Measurements from ENCODE around the gene SMYD5. TPM values are rescaled to one million over a fixed set of nuclear protein-coding genes. Genes with fewer than 3 reads are reported as not detected.

SMYD5 gene
- total and polyA plus RNA-seq, 2 experiments from 2014 or later, result 15.0 to 20.1 TPM

DNA sequence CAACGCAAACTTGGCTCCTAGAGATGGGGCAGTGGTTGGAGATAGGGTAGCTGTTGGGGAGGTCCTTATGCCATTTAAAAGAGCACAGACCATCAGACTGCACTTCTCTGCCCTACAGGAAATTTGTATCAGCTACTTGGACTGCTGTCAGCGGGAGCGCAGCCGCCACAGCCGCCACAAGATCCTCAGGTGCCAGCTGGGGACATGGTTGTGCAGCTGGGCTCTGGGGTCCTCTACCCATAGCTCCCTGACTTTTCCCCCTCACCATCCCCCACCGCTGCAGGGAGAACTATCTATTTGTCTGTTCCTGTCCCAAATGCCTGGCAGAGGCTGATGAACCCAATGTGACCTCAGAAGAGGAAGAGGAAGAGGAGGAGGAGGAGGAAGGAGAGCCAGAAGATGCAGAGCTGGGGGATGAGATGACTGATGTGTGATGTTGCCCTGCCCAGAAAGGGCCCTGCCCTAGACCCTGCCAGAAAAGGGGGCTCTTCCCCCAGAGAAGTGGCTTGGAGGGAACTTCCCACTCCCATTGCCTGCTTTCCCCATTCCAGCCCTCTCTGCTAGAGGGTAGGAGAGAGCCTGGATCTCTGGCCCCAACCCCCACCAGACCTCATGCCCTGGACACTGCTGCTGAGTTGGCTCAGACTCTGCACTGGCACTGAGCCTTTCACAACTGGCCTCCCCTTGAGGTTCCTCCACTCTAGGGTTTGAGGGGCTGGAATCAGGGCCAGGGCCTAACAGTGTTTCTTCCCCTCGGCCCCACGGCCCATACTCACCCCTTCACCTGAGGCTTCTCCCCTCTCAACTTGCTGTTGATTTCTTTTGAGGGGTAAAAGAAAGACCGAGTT lies 11.7 kb downstream of the SMYD5 start:
- in situ Hi-C loops (cut with MboI), result no loop called here
- Histone ChIP-seq H3K4me2 (ENCODE audit: unreplicated experiment) (no peak overlapping the region), H3K27me3 (replicated peaks; ENCODE audit: insufficient read depth) (no peaks in the 10 kb centered on the region), H3K9me3 (ENCODE audit: low read depth) (no peaks in the 10 kb centered on the region), H2AFZ (no peak overlapping the region), H3K4me3 (no peak overlapping the region), H3F3A (ENCODE audit: insufficient read depth) (no peaks in the 10 kb centered on the region), H3K27ac (no peak overlapping the region), H3K36me3 (ENCODE audit: low read depth) (no peaks in the 10 kb centered on the region; the same call in 1 of the 2 replicates), H3K4me1 (ENCODE audit: insufficient read depth) (no peaks in the 10 kb centered on the region), H3K9ac (no peak overlapping the region), H3K9me2 (ENCODE audit: insufficient read depth) (no peaks in the 10 kb centered on the region), H4K20me1 (ENCODE audit: insufficient read depth) (no peaks in the 10 kb centered on the region), H3K79me2 (ENCODE audit: insufficient read depth) (no peaks in the 10 kb centered on the region)
- DNase-seq, result no peak
- no peak for TF ChIP-seq EZH2phosphoT487 (IDR thresholded peaks at IDR 0.05; ENCODE audit: insufficient read depth, low read depth)
- no peak for TF ChIP-seq EZH2 (IDR thresholded peaks at IDR 0.05; ENCODE audit: insufficient read depth, poor library complexity, severe bottlenecking)
- 76 to 83% methylated on average over 9 of the region's 9 CpGs for WGBS, 2 experiments (ENCODE audit: low coverage in 1 of 2, low lambda C conversion rate in 2 of 2, missing lambda C conversion rate in 2 of 2)

DNA sequence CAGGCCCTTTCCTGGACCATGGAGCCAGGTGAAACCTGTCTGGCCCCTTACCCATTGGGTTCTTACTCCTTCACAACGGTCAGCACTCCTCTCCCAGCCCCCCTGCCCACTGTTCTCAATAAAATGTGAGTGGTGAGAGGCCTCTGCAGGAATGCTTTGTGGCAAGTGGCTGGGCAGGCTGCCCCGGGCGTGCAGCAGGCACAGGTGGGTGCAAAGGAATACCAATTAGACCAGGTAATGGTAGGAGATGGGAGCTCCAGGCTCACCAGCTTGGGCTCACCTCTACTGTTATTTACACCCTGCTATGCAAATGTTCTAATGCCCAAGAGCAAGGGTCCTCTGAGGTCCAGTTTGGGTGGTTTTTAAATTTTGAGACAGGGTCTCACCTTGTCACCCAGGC lies 13.0 kb downstream of the SMYD5 start:
- in situ Hi-C loops (cut with MboI), result no loop called here
- H3K36me3 ChIP-seq (ENCODE audit: low read depth), result no peaks in the 10 kb centered on the region; the same call in 1 of the 2 replicates
- H3F3A ChIP-seq (ENCODE audit: insufficient read depth), result no peaks in the 10 kb centered on the region
- TF ChIP-seq EZH2 (IDR thresholded peaks at IDR 0.05; ENCODE audit: insufficient read depth, poor library complexity, severe bottlenecking) (no peak), EZH2phosphoT487 (IDR thresholded peaks at IDR 0.05; ENCODE audit: insufficient read depth, low read depth) (no peak)
- H3K4me1 ChIP-seq (ENCODE audit: insufficient read depth), result no peaks in the 10 kb centered on the region
- H3K9me2 ChIP-seq (ENCODE audit: insufficient read depth), result no peaks in the 10 kb centered on the region
- no peaks in the 10 kb centered on the region for H3K79me2 ChIP-seq (ENCODE audit: insufficient read depth)
- H2AFZ ChIP-seq, result no peak overlapping the region
- no peak overlapping the region for H3K9ac ChIP-seq
- no peak overlapping the region for H3K4me3 ChIP-seq
- no peak overlapping the region for H3K4me2 ChIP-seq (ENCODE audit: unreplicated experiment)
- no peak overlapping the region for H3K27ac ChIP-seq
- WGBS, 2 experiments (ENCODE audit: low coverage in 1 of 2, low lambda C conversion rate in 2 of 2, missing lambda C conversion rate in 2 of 2), result 61 to 70% methylated on average over 3 of the region's 3 CpGs
- no peak for DNase-seq
- H4K20me1 ChIP-seq (ENCODE audit: insufficient read depth), result no peaks in the 10 kb centered on the region
- no peaks in the 10 kb centered on the region for H3K27me3 ChIP-seq (replicated peaks; ENCODE audit: insufficient read depth)
- H3K9me3 ChIP-seq (ENCODE audit: low read depth), result no peaks in the 10 kb centered on the region

DNA sequence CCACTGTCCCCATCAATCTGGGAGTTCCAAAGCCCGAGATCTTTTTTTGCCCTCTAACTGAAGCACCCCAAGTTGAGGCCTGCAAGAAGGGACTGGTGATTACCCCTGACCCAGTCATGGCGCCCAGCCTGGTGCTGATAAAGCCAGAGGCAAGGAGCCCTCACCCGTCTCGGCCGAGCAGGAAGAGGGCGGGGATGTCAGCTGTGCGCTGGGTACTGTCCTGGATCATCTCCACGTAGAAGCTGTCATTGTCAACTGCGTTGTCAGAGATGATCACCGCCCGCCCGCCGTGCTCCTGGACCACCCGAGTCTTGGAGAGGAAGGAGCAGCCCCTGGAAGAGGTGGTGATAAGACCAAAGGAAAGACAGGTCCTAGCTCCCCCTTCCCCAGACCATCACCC lies 14.6 kb downstream of the SMYD5 start:
- H3K9me2 ChIP-seq (ENCODE audit: insufficient read depth), result no peaks in the 10 kb centered on the region
- TF ChIP-seq EZH2 (IDR thresholded peaks at IDR 0.05; ENCODE audit: insufficient read depth, poor library complexity, severe bottlenecking) (no peak), EZH2phosphoT487 (IDR thresholded peaks at IDR 0.05; ENCODE audit: insufficient read depth, low read depth) (no peak)
- H3K27ac ChIP-seq, result no peak overlapping the region
- 65 to 72% methylated on average over 14 of the region's 14 CpGs for WGBS, 2 experiments (ENCODE audit: low coverage in 1 of 2, low lambda C conversion rate in 2 of 2, missing lambda C conversion rate in 2 of 2)
- no peaks in the 10 kb centered on the region for H4K20me1 ChIP-seq (ENCODE audit: insufficient read depth)
- H3K79me2 ChIP-seq (ENCODE audit: insufficient read depth), result peaks cover 5% of the 10 kb centered on the region
- in situ Hi-C loops (cut with MboI), result no loop called here
- no peak overlapping the region for H3K4me3 ChIP-seq
- peaks cover 4% of the 10 kb centered on the region; the same call in 1 of the 2 replicates for H3K4me1 ChIP-seq (ENCODE audit: insufficient read depth)
- no peak overlapping the region for H3K4me2 ChIP-seq (ENCODE audit: unreplicated experiment)
- H3K36me3 ChIP-seq (ENCODE audit: low read depth), result no peaks in the 10 kb centered on the region
- H3K9me3 ChIP-seq (ENCODE audit: low read depth), result no peaks in the 10 kb centered on the region
- no peaks in the 10 kb centered on the region for H3F3A ChIP-seq (ENCODE audit: insufficient read depth)
- H3K9ac ChIP-seq, result no peak overlapping the region
- H2AFZ ChIP-seq, result no peak overlapping the region
- H3K27me3 ChIP-seq (replicated peaks; ENCODE audit: insufficient read depth), result no peaks in the 10 kb centered on the region
- DNase-seq, result no peak

DNA sequence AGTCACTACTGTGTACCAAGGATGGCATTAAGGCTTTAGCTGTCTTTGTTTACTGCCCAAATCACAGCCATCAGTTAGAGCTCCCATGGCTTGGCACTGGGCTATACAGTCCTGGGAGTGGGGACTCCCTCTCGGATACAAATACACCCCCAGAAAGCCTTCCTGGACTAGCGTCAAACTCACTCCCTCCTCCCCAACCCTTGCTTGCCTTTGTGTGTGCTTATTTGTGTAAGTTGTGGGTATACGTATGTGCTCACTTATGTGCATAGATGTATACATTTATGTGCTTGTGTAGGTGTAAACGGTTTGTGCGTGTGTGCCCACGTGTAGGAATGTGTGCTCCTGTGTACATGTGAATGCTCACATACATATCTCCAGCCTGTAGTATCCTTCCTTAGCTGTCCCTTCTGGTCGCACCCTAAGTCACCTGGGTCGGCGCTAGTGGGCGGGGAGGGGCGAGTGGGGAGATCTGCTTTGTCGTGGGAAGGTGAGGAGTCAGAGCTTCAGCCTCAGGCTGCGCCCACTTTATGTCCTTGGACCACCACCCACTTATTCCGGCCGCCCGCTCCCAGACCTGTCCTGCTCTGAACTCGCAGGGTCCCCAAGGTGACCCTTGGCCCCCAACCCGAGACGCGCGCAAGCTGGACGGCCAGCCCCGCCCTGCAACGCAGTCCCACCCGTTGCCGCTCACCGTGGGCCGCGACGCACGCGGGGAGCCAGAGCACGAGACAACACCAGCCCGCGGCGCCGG lies 18.5 kb downstream of the SMYD5 start:
- peak overlapping the region; percentile 95 for H3K4me2 ChIP-seq (ENCODE audit: unreplicated experiment)
- H3K27me3 ChIP-seq (replicated peaks; ENCODE audit: insufficient read depth), result no peaks in the 10 kb centered on the region
- peaks cover 13% of the 10 kb centered on the region; the same call in 1 of the 2 replicates for H4K20me1 ChIP-seq (ENCODE audit: insufficient read depth)
- H3K36me3 ChIP-seq (ENCODE audit: low read depth), result no peaks in the 10 kb centered on the region
- peaks cover 39% of the 10 kb centered on the region for H3K79me2 ChIP-seq (ENCODE audit: insufficient read depth)
- no peaks in the 10 kb centered on the region for H3K9me2 ChIP-seq (ENCODE audit: insufficient read depth)
- H3K9ac ChIP-seq, result peak overlapping the region; percentile 86
- H3K27ac ChIP-seq, result peak overlapping the region; percentile 34
- TF ChIP-seq EZH2phosphoT487 (IDR thresholded peaks at IDR 0.05; ENCODE audit: insufficient read depth, low read depth) (no peak), EZH2 (IDR thresholded peaks at IDR 0.05; ENCODE audit: insufficient read depth, poor library complexity, severe bottlenecking) (no peak)
- in situ Hi-C loops (cut with MboI), result no loop called here
- H3F3A ChIP-seq (ENCODE audit: insufficient read depth), result 0 out of 2 replicates have a peak, but pooled peaks cover 7% of the 10 kb centered on the region
- WGBS, 2 experiments (ENCODE audit: low coverage in 1 of 2, low lambda C conversion rate in 2 of 2, missing lambda C conversion rate in 2 of 2), result 1 to 2% methylated on average over 27 to 32 of the region's 37 CpGs
- peak overlapping the region; percentile 91 for H2AFZ ChIP-seq
- DNase-seq, result peak; percentile 32
- no peaks in the 10 kb centered on the region for H3K9me3 ChIP-seq (ENCODE audit: low read depth)
- H3K4me1 ChIP-seq (ENCODE audit: insufficient read depth), result peaks cover 12% of the 10 kb centered on the region
- peak overlapping the region; percentile 95 for H3K4me3 ChIP-seq
